Fibroblast of lung (primary cell): ENCODE data around the gene ELOVL3. TPM values are rescaled to one million over a fixed set of nuclear protein-coding genes. Genes with fewer than 3 reads are reported as not detected.

Source experiments
- DNase-seq, 2 donors: peaks; one replicate each; pipeline versions ENCODE4 v3.0.0 to v3.0.0-alpha.2; 2010; ENCODE audit warnings: low read depth in 2 of 2
- H2AFZ ChIP-seq: 2 replicates; pipeline ENCODE4 v1.5.1; 2012; ENCODE audit warnings: low read length, control low read depth, inconsistent platforms
- H3K27ac ChIP-seq: 2 replicates; pipeline ENCODE4 v1.5.1; 2011; ENCODE audit warnings: low read length, control low read depth; ENCODE audit not compliant: insufficient read depth
- H3K27me3 ChIP-seq: 2 replicates; pipeline ENCODE4 v1.5.1; 2011; ENCODE audit warnings: mild to moderate bottlenecking, low read length; ENCODE audit not compliant: control insufficient read depth, insufficient read depth
- H3K36me3 ChIP-seq: 2 replicates; pipeline ENCODE4 v1.5.1; 2011; ENCODE audit warnings: low read length; ENCODE audit not compliant: control insufficient read depth, insufficient read depth
- H3K4me1 ChIP-seq: 2 replicates; pipeline ENCODE4 v1.5.1; 2011; ENCODE audit warnings: low read length; ENCODE audit not compliant: control insufficient read depth, insufficient read depth; ENCODE audit errors: extremely low read depth
- H3K4me2 ChIP-seq: 2 replicates; pipeline ENCODE4 v1.5.1; 2011; ENCODE audit warnings: low read length, control low read depth; ENCODE audit not compliant: insufficient read depth; ENCODE audit errors: extremely low read depth
- H3K4me3 ChIP-seq, 4 experiments: fragments of 200-600 bp in 1 of 4; sonication (generic) in 1 of 4; replicated peaks in 1 of 4; 2 replicates each; pipeline ENCODE4 v1.5.1; 2011 to 2016; ENCODE audit warnings: low read length in 4 of 4, low read depth in 3 of 4, mild to moderate bottlenecking in 3 of 4, control low read depth in 2 of 4, inconsistent platforms in 1 of 4, mixed read lengths in 1 of 4; ENCODE audit not compliant: insufficient read depth in 1 of 4; ENCODE audit errors: control extremely low read depth in 1 of 4
- H3K79me2 ChIP-seq: 2 replicates; pipeline ENCODE4 v1.5.1; 2012; ENCODE audit warnings: mild to moderate bottlenecking, low read length, inconsistent platforms; ENCODE audit not compliant: control insufficient read depth, insufficient read depth
- H3K9ac ChIP-seq: 2 replicates; pipeline ENCODE4 v1.5.1; 2011; ENCODE audit warnings: mild to moderate bottlenecking, low read length, control low read depth; ENCODE audit not compliant: insufficient read depth
- H3K9me3 ChIP-seq: 2 replicates; pipeline ENCODE4 v1.5.1; 2012; ENCODE audit warnings: low read depth, low read length; ENCODE audit not compliant: control insufficient read depth, insufficient read depth
- H4K20me1 ChIP-seq: 2 replicates; pipeline ENCODE4 v1.5.1; 2011; ENCODE audit warnings: low read length; ENCODE audit not compliant: control insufficient read depth, insufficient read depth; ENCODE audit errors: extremely low read depth
- CTCF ChIP-seq, 2 donors: IDR thresholded peaks in 1 of 2; conservative IDR thresholded peaks in 1 of 2; 1 replicate in 1 of 2; 2 replicates in 1 of 2; pipeline ENCODE4 v1.5.1; 2011 to 2012; ENCODE audit warnings: low read length in 2 of 2, control low read depth in 1 of 2, inconsistent platforms in 1 of 2, low read depth in 1 of 2, mild to moderate bottlenecking in 1 of 2
- EZH2 ChIP-seq: IDR thresholded peaks from 2 replicates; pipeline ENCODE4 v1.5.1; 2012; ENCODE audit warnings: low read length, control low read depth, mild to moderate bottlenecking; ENCODE audit errors: missing control alignments
- polyA plus RNA-seq, 2 donors: library from polyadenylated mRNA; depleted of rRNA in 1 of 2; stranded (reverse) in 1 of 2; unstranded in 1 of 2; fragments of >200 nt; gene quantifications; 2 replicates each; pipeline ENCODE4 v1.2.1, GENCODE V29; 2011 to 2012; ENCODE audit warnings: missing spikeins in 1 of 2
- total RNA-seq: library from RNA; depleted of rRNA; stranded (reverse); fragments of >200 nt; gene quantifications from 2 replicates; pipeline ENCODE4 v1.2.1, GENCODE V29; 2014

Gene ELOVL3
- total and polyA plus RNA-seq, 2 donors (not counting 1 experiment from before 2014, with no cell fraction given), result 0.27 to 0.66 TPM

GRCh38 chr10:102243309-102243708 is 17.2 kb downstream of the ELOVL3 start:
- Histone ChIP-seq H3K9ac (no peak overlapping the region), H3K4me3 (no peak overlapping the region), H3K79me2 (peaks cover 28% of the 10 kb centered on the region), H3K36me3 (no peaks in the 10 kb centered on the region), H3K9me3 (no peaks in the 10 kb centered on the region), H3K4me1 (peaks cover 21% of the 10 kb centered on the region), H2AFZ (no peak overlapping the region), H3K27me3 (peaks cover 20% of the 10 kb centered on the region), H4K20me1 (no peaks in the 10 kb centered on the region), H3K27ac (no peak overlapping the region), H3K4me2 (no peak overlapping the region)
- peak; percentile 43 to 74 for DNase-seq
- TF ChIP-seq CTCF (conservative IDR thresholded peaks at IDR 0.05 in 1 of 2, IDR thresholded peaks at IDR 0.05 in 1 of 2; ENCODE audit: low read depth in 1 of 2, low read length in 2 of 2) (no peak), EZH2 (no peak)

DNA sequence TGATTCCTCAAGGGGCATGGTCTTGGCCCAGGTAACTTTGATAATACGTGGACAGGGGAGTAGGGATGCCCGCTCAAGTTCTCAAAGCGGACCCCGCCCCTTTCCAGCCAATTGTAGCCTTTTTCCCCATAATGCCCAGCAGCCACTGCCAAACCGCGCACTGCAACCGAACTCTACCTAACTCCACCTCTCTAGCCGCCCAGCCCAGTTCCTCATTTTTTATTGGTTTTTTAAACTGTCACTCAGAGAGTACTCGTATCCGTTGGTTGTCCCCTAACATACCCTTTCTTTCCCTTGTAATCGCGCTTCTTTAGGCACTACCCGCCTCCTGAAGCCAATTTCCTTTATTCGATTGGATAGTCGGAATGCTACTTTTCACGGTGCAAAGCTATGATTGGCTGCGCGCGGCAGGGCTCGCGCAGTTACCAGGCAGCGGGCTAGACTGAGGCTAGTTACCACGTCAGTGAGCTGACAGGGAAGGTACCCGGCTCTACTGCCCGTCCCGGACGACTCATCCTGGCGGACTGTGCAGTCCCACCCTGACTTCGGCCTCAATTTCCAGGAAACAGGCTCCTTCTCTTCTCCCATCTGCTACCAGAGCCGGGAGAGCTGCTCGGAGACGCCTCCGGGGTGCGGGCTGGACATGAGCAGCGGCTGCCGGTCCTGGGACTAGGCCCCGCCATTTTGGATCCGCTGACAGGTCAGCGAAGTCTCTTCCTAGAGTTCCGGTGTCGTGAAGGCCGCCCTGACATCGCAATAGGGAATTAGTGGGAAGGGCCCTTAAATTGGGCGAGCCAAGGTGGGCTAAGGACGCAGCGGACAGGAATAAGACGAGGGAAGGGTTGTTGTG is 19.2 kb downstream of the ELOVL3 start, which contains the start of gene GBF1:
Gene GBF1 (plus strand): TSS at position 451 of the 850 bp plus-strand sequence. CDS start 13,407 bp downstream, outside the sequence.
- H3K4me2 ChIP-seq, result peak within 1 kb of the TSS; percentile 70
- peak within 1 kb of the TSS; percentile 91 for H2AFZ ChIP-seq
- peaks cover 47% of the 10 kb centered on the region for H3K79me2 ChIP-seq
- H3K4me3 ChIP-seq, result peak within 1 kb of the TSS; percentile 75 to 99 (median 96)
- no peaks in the 10 kb centered on the region for H3K36me3 ChIP-seq
- DNase-seq, result peak; percentile 100
- no peaks in the 10 kb centered on the region for H4K20me1 ChIP-seq
- H3K9ac ChIP-seq, result peak within 1 kb of the TSS; percentile 88
- H3K27me3 ChIP-seq, result peaks cover 4% of the 10 kb centered on the region
- H3K27ac ChIP-seq, result peak within 1 kb of the TSS; percentile 76
- peaks cover 21% of the 10 kb centered on the region for H3K4me1 ChIP-seq
- no peaks in the 10 kb centered on the region for H3K9me3 ChIP-seq
- TF ChIP-seq EZH2 (no peak), CTCF (conservative IDR thresholded peaks at IDR 0.05 in 1 of 2, IDR thresholded peaks at IDR 0.05 in 1 of 2; ENCODE audit: low read depth in 1 of 2, low read length in 2 of 2) (no peak)

- Histone ChIP-seq H3K9me3 (no peaks in the 10 kb centered on the region), H3K9ac (peak overlapping the region; percentile 88), H3K79me2 (peaks cover 52% of the 10 kb centered on the region), H3K4me1 (peaks cover 21% of the 10 kb centered on the region), H2AFZ (no peak overlapping the region), H3K36me3 (no peaks in the 10 kb centered on the region), H3K27ac (peak overlapping the region; percentile 76), H3K27me3 (no peaks in the 10 kb centered on the region), H3K4me2 (peak overlapping the region; percentile 70), H3K4me3 (peak overlapping the region; percentile 75 to 99 (median 96)), H4K20me1 (no peaks in the 10 kb centered on the region)
- TF ChIP-seq CTCF (conservative IDR thresholded peaks at IDR 0.05 in 1 of 2, IDR thresholded peaks at IDR 0.05 in 1 of 2; ENCODE audit: low read depth in 1 of 2, low read length in 2 of 2) (no peak), EZH2 (no peak)
- no peak for DNase-seq
Observed at GRCh38 chr10:102245932-102246251, 19.8 kb downstream of the ELOVL3 start.
